Cerebellar cortex (tissue), 1 donor: ENCODE data around the gene CIITA.
"Not testable (repeated sequence)": the region's sequence is repeated elsewhere in the genome, so short reads cannot be mapped to it uniquely, and the experiment has no call there.

ENCODE experiments used
- DNase-seq: peaks from one replicate; pipeline ENCODE4 v3.0.0-alpha.2; 2015; ENCODE audit warnings: low spot score

Gene CIITA

GRCh38 chr16:10876799-10877341 is at the start of gene CIITA:
Gene CIITA (plus strand): TSS chr16:10877202. CDS start chr16:10877331, 129 bp downstream.
- peak; percentile 8 for DNase-seq

GRCh38 chr16:10827691-10828341 is 49.2 kb upstream of the CIITA start:
- DNase-seq: peak; percentile 63

GRCh38 chr16:10828851-10829366 is 48.1 kb upstream of the CIITA start:
- peak; percentile 92 for DNase-seq

- not testable (repeated sequence) for DNase-seq
Observed at GRCh38 chr16:10829390-10830098, 47.5 kb upstream of the CIITA start.

GRCh38 chr16:10830240-10830639 is 46.8 kb upstream of the CIITA start:
- not testable (repeated sequence) for DNase-seq

GRCh38 chr16:10831894-10832886 is 44.8 kb upstream of the CIITA start:
- DNase-seq: no peak

GRCh38 chr16:10833271-10833670 is 43.7 kb upstream of the CIITA start:
- no peak for DNase-seq

GRCh38 chr16:10834130-10834529 is 42.9 kb upstream of the CIITA start:
- no peak for DNase-seq

- no peak for DNase-seq
Observed at GRCh38 chr16:10834766-10835165, 42.2 kb upstream of the CIITA start.

GRCh38 chr16:10835281-10835931 is 41.6 kb upstream of the CIITA start:
- no peak for DNase-seq

- no peak for DNase-seq
Observed at GRCh38 chr16:10836174-10836853, 40.7 kb upstream of the CIITA start.

GRCh38 chr16:10838621-10839278 is 38.3 kb upstream of the CIITA start:
- DNase-seq: no peak

- DNase-seq: peak; percentile 80
Observed at GRCh38 chr16:10839279-10839666, 37.7 kb upstream of the CIITA start.

- DNase-seq: no peak
Observed at GRCh38 chr16:10840703-10841102, 36.3 kb upstream of the CIITA start.

GRCh38 chr16:10846213-10846998 is 30.6 kb upstream of the CIITA start:
- DNase-seq: no peak

- no peak for DNase-seq
Observed at GRCh38 chr16:10847176-10847575, 29.8 kb upstream of the CIITA start.

- DNase-seq: no peak
Observed at GRCh38 chr16:10849736-10850477, 27.1 kb upstream of the CIITA start.

GRCh38 chr16:10850478-10850850 is 26.5 kb upstream of the CIITA start:
- no peak for DNase-seq

GRCh38 chr16:10851512-10851911 is 25.5 kb upstream of the CIITA start:
- no peak for DNase-seq
